Smooth muscle cell (in vitro differentiated cells): ENCODE results near the gene ANKRD30A. TPM values are rescaled to one million over a fixed set of nuclear protein-coding genes. Genes with fewer than 3 reads are reported as not detected.

Experiments used
- DNase-seq: peaks from one replicate; lab custom pipeline; 2025; ENCODE audit not compliant: unreplicated experiment; lab: John Stamatoyannopoulos, UW
- H2AFZ ChIP-seq: fragments of 200-600 bp; sonication (generic); 2 replicates; pipeline ENCODE4 v1.6.0; 2016; ENCODE audit warnings: antibody characterized with exemption, low read depth, mild to moderate bottlenecking
- H3F3A ChIP-seq: fragments of 200-600 bp; sonication (generic); 2 replicates; pipeline ENCODE4 v1.6.0; 2017; ENCODE audit warnings: antibody characterized with exemption, low read depth
- H3K27ac ChIP-seq: fragments of 200-600 bp; sonication (generic); 2 replicates; pipeline ENCODE4 v1.5.1; 2016; ENCODE audit warnings: low read depth, mild to moderate bottlenecking
- H3K27me3 ChIP-seq: fragments of 200-600 bp; sonication (generic); 2 replicates; pipeline ENCODE4 v1.6.1; 2016; ENCODE audit warnings: low read depth, mild to moderate bottlenecking
- H3K36me3 ChIP-seq: fragments of 200-600 bp; sonication (generic); 2 replicates; pipeline ENCODE4 v1.5.1; 2016; ENCODE audit warnings: low read depth
- H3K4me1 ChIP-seq: fragments of 200-600 bp; sonication (generic); 2 replicates; pipeline ENCODE4 v1.5.1; 2016; ENCODE audit warnings: low read depth
- H3K4me2 ChIP-seq: fragments of 200-600 bp; sonication (generic); 2 replicates; pipeline ENCODE4 v1.6.0; 2016; ENCODE audit warnings: mild to moderate bottlenecking
- H3K4me3 ChIP-seq: fragments of 200-600 bp; sonication (generic); 2 replicates; pipeline ENCODE4 v1.5.1; 2016; ENCODE audit warnings: mild to moderate bottlenecking
- H3K79me2 ChIP-seq: fragments of 200-600 bp; sonication (generic); 2 replicates; pipeline ENCODE4 v1.6.0; 2016; ENCODE audit warnings: low read depth, mild to moderate bottlenecking
- H3K9ac ChIP-seq: fragments of 200-600 bp; sonication (generic); 2 replicates; pipeline ENCODE4 v1.6.0; 2016; ENCODE audit warnings: low read depth
- H3K9me3 ChIP-seq: fragments of 200-600 bp; sonication (generic); replicated peaks from 2 replicates; pipeline ENCODE4 v1.5.1; 2016; ENCODE audit warnings: low read depth
- H4K20me1 ChIP-seq: fragments of 200-600 bp; sonication (generic); 2 replicates; pipeline ENCODE4 v1.6.0; 2016; ENCODE audit warnings: low read depth
- CTCF ChIP-seq: fragments of 200-600 bp; sonication (generic); IDR thresholded peaks from 2 replicates; pipeline ENCODE4 v1.5.1; 2017; ENCODE audit warnings: borderline replicate concordance, mild to moderate bottlenecking, antibody characterized with exemption; ENCODE audit not compliant: insufficient read depth, poor library complexity, severe bottlenecking
- WGBS: methylation state at CpG from one replicate; pipeline ENCODE4 v1.1.7; 2016; ENCODE audit warnings: low lambda C conversion rate; 5-methylcytosine and 5-hydroxymethylcytosine counted together
- polyA plus RNA-seq: library from polyadenylated mRNA; unstranded; fragments of >200 nt; fragmentation: Nextera tagmentation; extraction: Ambion mirVana; gene quantifications from 2 replicates; pipeline ENCODE4 v1.2.1, GENCODE V29; 2016
- total RNA-seq: library from RNA; depleted of rRNA; stranded (reverse); fragments of >200 nt; gene quantifications from 2 replicates; pipeline ENCODE4 v1.2.3, GENCODE V29; 2014

Gene ANKRD30A
- total and polyA plus RNA-seq, 2 experiments from 2014 or later, result not detected

- 75% methylated on average over 5 of the region's 5 CpGs for WGBS
- Histone ChIP-seq H3F3A (no peaks in the 10 kb centered on the region), H3K36me3 (no peaks in the 10 kb centered on the region), H3K4me1 (no peaks in the 10 kb centered on the region), H3K9ac (no peak overlapping the region), H3K79me2 (no peaks in the 10 kb centered on the region), H2AFZ (no peak overlapping the region), H4K20me1 (no peaks in the 10 kb centered on the region), H3K4me3 (no peak overlapping the region), H3K4me2 (no peak overlapping the region), H3K27me3 (no peaks in the 10 kb centered on the region), H3K9me3 (peaks cover 14% of the 10 kb centered on the region), H3K27ac (no peak overlapping the region)
- DNase-seq, result no peak
- no peak for TF ChIP-seq CTCF
Observed at GRCh38 chr10:37263304-37263703, 137.9 kb downstream of the ANKRD30A start.

- Histone ChIP-seq H2AFZ (no peak overlapping the region), H3K4me3 (no peak overlapping the region), H3F3A (no peaks in the 10 kb centered on the region), H3K4me1 (no peaks in the 10 kb centered on the region), H3K27ac (no peak overlapping the region), H3K36me3 (no peaks in the 10 kb centered on the region), H3K27me3 (no peaks in the 10 kb centered on the region), H4K20me1 (no peaks in the 10 kb centered on the region), H3K4me2 (no peak overlapping the region), H3K9ac (no peak overlapping the region), H3K79me2 (no peaks in the 10 kb centered on the region), H3K9me3 (peaks cover 8% of the 10 kb centered on the region)
- TF ChIP-seq CTCF, result no peak
- WGBS, result 46% methylated on average over 3 of the region's 3 CpGs
- no peak for DNase-seq
Observed at GRCh38 chr10:37268266-37268665, 142.9 kb downstream of the ANKRD30A start.

- no peak overlapping the region for H2AFZ ChIP-seq
- H3K4me2 ChIP-seq, result no peak overlapping the region
- 56% methylated on average over 5 of the region's 5 CpGs for WGBS
- no peak overlapping the region for H3K4me3 ChIP-seq
- no peaks in the 10 kb centered on the region for H3K4me1 ChIP-seq
- no peaks in the 10 kb centered on the region for H3F3A ChIP-seq
- no peak for TF ChIP-seq CTCF
- H3K27me3 ChIP-seq, result no peaks in the 10 kb centered on the region
- H3K9ac ChIP-seq, result no peak overlapping the region
- H3K27ac ChIP-seq, result no peak overlapping the region
- H4K20me1 ChIP-seq, result no peaks in the 10 kb centered on the region
- no peaks in the 10 kb centered on the region for H3K9me3 ChIP-seq
- no peak for DNase-seq
- no peaks in the 10 kb centered on the region for H3K79me2 ChIP-seq
- no peaks in the 10 kb centered on the region for H3K36me3 ChIP-seq
Observed at GRCh38 chr10:37269554-37270256, 144.3 kb downstream of the ANKRD30A start.

GRCh38 chr10:37275216-37275777 is 149.9 kb downstream of the ANKRD30A start:
- H3K27ac ChIP-seq, result no peak overlapping the region
- H3K36me3 ChIP-seq, result no peaks in the 10 kb centered on the region
- no peaks in the 10 kb centered on the region for H4K20me1 ChIP-seq
- WGBS, result 88% methylated on average over 16 of the region's 17 CpGs
- no peak overlapping the region for H2AFZ ChIP-seq
- no peak overlapping the region for H3K9ac ChIP-seq
- no peak overlapping the region for H3K4me2 ChIP-seq
- no peaks in the 10 kb centered on the region for H3F3A ChIP-seq
- no peak overlapping the region for H3K4me3 ChIP-seq
- H3K27me3 ChIP-seq, result no peaks in the 10 kb centered on the region
- peaks cover 7% of the 10 kb centered on the region for H3K9me3 ChIP-seq
- H3K79me2 ChIP-seq, result no peaks in the 10 kb centered on the region
- no peak for TF ChIP-seq CTCF
- no peaks in the 10 kb centered on the region for H3K4me1 ChIP-seq
- no peak for DNase-seq
